Femur (tissue), 1 donor: ENCODE measurements around the gene NR3C2.

Source experiments
- DNase-seq: peaks from one replicate; pipeline ENCODE4 v3.0.0-alpha.2; 2017

NR3C2 gene

GRCh38 chr4:148441986-148442831, at the start of gene NR3C2:
Gene NR3C2 (minus strand): TSS chr4:148442414.
- DNase-seq, result peak; percentile 99

GRCh38 chr4:148487181-148487580, 45.0 kb upstream of the NR3C2 start:
- DNase-seq, result no peak

- no peak for DNase-seq
These were observed 39.4 kb upstream of the NR3C2 start for GRCh38 chr4:148481636-148482035.

DNA sequence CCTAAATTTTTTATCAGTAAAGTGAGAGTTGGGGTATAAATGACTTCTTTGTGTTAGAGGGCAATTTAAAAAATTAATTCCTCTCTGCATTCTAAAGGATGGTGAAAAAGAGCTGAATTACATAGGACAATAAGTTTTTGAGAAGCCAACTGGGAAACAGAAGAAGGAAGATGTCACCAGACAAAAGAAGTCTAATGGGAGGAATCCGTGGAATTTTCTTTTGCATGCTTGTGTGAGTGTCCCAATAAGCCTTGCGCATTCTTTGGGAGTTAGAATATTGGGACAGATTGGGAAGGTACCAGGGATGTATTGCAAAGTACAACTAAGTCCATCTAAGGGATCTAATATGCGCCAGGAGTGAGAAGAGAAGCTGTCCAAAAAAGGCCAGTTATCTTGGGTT, 35.1 kb upstream of the NR3C2 start:
- DNase-seq, result no peak

DNA sequence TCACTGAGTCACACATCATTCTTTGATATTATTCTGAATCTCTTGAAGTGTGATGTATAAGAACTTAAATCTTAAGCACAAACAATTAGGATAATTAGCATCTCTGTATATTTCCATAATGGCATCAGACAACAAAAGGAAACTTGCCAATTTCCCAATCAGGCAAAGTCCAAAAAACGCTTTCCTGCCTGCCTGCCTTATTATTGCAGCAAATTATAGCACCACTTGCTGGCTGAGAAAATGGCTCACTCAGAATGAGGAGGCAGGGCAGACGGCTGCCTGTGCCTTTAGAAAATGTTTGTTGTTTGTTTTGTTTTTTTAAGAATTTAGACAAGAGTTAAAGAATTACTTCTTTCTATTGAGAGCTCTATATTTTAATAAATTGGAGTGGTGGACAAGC, 27.7 kb upstream of the NR3C2 start:
- no peak for DNase-seq

- DNase-seq, result no peak
These were observed 12.6 kb upstream of the NR3C2 start for GRCh38 chr4:148454835-148455234.

DNA sequence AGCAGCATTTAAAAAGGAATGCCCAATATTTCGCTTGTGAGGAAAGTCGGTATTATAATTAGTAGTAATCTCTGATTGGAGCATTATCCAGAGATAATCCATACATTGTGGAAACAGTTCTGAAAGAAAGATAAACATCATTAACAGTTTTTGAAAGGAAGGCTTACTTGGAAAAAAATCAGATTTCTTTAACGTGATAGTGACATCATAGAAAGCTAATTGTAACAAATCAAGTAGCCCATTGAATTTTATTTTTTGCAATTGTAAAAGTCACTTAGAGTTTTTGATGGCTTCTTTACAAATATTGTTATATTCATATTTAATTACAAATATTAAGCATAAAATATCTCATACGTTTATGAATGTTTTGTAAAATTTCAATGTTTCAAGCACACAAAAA, 11.6 kb upstream of the NR3C2 start:
- no peak for DNase-seq

- DNase-seq, result no peak
These were observed 10.8 kb upstream of the NR3C2 start for GRCh38 chr4:148452970-148453369.

DNA sequence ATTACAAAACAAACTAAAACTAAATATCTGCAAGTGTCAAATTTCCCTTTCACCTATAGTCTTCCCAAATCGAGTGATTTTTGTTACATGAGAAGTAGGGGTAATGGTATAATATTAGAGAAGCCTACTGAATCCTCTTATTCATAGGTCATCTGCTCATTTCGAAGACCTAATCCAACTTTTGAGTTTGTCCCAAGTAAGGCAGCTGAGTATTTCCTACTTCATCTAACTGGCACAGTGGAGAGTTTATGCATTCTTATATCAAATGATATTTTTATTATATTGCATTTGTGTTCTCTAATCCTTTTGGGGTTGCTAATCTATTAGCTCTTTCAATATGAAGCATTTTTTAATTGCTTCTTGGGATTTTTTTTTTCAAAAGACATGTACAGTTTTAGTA, 7.7 kb upstream of the NR3C2 start:
- no peak for DNase-seq

DNA sequence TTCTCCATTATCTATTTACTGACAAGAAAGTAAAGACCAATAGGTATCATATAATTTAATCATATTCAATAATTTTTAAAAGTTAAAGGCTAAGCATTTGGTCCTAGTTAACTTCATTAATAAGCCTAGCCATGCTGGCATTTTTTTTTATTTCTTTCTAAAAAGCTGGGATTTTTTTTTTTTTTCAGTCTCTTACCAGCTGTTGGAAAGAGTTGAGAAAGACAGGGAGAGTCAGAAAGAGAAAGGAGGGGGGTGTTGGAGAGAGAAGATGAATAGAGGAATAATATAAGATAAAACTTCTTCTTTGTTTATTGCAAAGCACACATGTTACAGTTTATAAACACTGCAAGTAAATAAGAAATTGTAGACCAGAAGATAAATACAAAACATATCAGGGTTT, 5.9 kb upstream of the NR3C2 start:
- DNase-seq, result no peak

DNA sequence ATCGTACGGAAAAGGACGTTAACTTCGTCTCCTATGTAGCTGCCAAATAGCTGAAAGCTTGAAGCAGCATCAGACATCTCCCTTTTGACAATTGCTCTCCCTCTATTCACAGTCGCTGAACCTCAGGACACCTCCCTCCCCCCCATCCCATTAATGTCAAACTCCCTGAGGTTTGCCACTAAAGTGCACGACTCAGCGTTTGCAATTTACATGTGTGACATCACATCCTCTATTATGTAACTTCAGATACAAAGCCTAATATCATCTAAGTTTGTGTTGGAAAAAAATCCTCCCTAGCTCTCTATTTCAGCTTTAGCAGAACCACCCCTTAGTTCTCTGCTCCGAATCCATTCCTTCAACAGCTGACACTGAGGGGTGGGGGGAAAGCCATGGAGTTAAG, 5.5 kb upstream of the NR3C2 start:
- no peak for DNase-seq

- no peak for DNase-seq
These were observed 3.7 kb upstream of the NR3C2 start for GRCh38 chr4:148445860-148446330.

GRCh38 chr4:148445071-148445859, 3.1 kb upstream of the NR3C2 start:
- DNase-seq, result peak; percentile 74

GRCh38 chr4:148444296-148445070, 2.3 kb upstream of the NR3C2 start:
- DNase-seq, result peak; percentile 48

DNA sequence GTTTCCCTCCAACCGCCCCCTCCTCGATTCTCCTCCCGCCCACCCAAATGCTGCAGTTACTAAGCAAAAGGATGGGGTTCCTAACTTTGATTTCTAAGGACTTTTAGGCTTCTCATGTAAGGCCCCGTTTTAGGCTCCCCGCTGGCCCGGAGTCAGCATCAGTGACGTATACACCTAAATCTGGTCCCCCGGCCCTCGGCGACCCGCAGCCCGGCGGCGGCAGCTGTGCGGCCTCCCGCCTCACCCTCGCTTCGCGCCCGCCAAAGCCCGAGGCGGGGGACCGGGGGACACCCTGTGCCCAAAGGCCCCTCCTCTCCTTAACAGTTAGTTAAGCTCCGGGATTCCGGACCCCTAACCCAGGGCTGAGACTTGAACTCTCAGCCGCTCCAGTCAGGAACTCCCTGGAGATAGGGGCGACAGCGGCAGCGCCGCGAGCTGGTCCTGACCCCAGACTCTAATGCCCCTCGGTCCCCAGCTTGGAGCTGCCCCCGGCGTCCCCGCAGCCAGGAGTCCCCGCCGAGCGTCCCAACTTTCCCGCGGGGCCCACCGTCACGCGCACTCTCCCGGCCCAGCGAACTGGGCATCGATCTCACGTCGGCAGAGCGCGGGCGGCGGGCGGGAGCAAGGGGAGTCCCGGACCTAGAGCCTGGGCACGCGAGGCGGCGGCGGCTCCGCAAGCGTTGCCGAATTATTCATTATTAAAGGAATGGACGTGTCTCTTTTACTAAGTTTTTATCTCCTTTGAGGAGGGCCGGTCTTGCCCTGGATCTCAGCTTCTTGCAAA, 1.5 kb upstream of the NR3C2 start:
- DNase-seq, result peak; percentile 37

DNA sequence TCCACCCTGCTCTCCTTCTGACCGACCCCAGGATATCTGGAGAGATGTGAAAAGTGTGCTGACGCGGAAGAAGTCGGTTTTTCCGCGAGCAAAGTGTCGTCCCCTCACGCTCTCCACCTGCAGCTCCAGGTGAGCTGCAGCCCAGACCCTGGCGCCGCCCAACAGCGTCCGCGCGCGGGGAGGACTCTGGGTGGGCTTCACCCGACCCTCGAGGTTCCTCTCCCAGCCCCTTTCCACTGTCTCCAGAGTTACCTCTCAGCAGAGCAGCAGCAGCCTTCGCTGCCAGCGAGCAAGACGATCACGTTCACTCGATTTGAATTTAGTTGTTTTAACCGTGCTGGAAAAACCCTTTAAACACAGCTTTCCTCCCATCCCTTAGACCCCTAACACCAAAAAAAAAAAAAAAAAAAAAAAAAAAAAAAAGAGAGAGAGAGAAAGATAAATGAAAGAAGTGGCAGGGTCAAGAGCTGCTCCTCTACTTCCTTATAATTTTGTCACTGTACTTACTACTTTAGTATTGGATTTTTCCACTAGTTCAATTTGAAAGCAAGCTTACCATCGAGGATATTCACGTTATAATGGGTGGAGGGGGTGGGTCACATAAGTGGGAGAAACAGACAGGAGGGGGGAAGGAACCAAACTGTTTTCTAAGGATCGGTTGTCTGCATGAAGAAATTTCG, 758 bp upstream of the NR3C2 start:
- no peak for DNase-seq

- DNase-seq, result no peak
These were observed 609 bp downstream of the NR3C2 start for GRCh38 chr4:148441624-148441985.

DNA sequence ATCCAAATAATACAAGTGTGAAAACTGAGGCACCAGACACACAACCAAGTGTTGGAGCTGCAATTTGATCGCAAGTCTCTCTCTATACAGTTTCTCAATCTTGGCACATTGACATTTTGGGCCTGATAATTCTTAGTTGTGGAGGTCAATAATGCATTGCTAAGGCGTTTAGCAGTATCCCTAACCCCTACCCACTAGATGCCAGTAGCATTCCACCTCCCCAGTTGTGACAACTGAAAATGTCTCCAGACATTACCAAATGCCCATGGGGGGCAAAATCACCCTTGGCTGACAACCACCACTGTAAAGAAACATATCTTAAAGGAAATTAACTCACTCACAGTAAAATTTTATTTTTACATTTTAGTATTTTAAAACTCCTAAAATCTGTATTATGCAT, 4.2 kb downstream of the NR3C2 start:
- DNase-seq, result no peak

DNA sequence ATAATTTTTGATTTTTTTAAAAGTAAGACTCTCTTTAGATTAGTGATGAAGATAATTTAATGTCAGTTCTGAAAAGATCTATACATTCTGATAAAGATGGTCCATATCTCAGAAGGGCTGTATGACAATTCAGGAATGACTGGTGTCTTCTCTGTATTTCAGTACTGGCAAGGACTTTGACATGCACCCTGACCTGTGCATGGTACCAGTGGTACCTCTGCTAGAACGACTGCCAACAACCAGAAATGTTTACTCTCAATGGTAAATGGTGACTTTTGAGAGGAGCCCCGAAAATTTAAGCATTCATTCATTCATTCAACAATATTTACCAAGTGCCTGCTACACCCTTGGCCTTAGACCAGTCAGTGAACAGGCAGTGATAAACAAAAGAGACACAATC, 4.8 kb downstream of the NR3C2 start:
- no peak for DNase-seq

GRCh38 chr4:148436512-148436911, 5.7 kb downstream of the NR3C2 start:
- no peak for DNase-seq

DNA sequence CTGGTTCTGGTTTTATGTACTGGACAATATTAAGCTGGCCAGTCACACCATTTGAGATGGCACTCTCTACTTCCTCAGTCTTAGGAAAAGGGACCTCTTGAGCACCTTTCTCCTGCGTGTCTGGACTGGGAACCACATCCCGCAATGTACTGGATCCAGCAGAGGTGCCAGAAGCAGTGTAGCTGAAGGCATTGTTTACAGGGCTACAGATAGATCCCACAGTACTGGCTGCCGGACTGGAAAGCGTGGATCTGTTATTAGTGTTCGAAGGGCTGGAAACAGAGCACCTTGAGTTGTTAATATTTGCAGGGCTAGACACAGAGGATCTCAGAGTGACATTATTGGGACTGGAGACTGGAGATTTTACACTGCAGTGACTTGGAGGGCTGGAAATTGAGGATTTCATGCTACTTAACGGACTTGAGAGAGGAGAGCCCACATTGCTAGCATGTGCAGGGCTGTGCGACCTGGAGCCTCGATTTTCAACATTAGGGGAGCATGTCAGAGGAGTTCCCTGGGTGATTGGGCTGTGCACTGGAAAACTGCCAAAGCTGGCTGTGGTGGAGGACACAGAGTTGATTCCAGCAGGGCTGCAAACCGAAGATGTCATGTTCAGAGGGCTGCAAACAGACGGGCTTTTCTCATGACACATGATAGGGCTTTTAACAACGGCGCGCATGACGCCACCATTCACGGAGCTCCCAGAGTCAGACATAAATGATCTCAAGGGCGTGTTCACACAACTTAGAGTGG, 6.4 kb downstream of the NR3C2 start:
- DNase-seq, result no peak
